GM18867 (cell line): ENCODE measurements around the gene IL18BP.

Experiments
- ATAC-seq: cut with Tn5 transposase; IDR thresholded peaks from one replicate; pipeline ENCODE4 v1.9.1; 2021; ENCODE audit warnings: mild to moderate bottlenecking, moderate library complexity; ENCODE audit not compliant: unreplicated experiment

Gene IL18BP

GRCh38 chr11:72041364-72042063, 42.8 kb downstream of the IL18BP start:
- no peak for ATAC-seq

- no peak for ATAC-seq
These were observed 43.5 kb downstream of the IL18BP start for GRCh38 chr11:72042064-72042745.

GRCh38 chr11:72045849-72046248, 47.1 kb downstream of the IL18BP start:
- ATAC-seq, result no peak

- ATAC-seq, result no peak
These were observed 50.2 kb downstream of the IL18BP start for GRCh38 chr11:72048766-72049460.
